ENCODE results near the gene EMP3. TPM values are rescaled to one million over a fixed set of nuclear protein-coding genes. Genes with fewer than 3 reads are reported as not detected.

The EMP3 gene
- total and polyA plus RNA-seq, 3 donors from 2014 or later = 28.6 to 88.3 (median 31.3) TPM

- Histone ChIP-seq H3K36me3 (ENCODE audit: low read depth, missing control alignments) (no peaks in the 10 kb centered on the region), H3K27me3 (no peaks in the 10 kb centered on the region), H3K4me1 (peaks cover 20% of the 10 kb centered on the region), H3K27ac (peak overlapping the region; percentile 96 to 98), H3K9me3 (no peaks in the 10 kb centered on the region), H3K4me3 (no peak overlapping the region)
- TF ChIP-seq CTCF (IDR thresholded peaks at IDR 0.05) = peak; percentile 31 to 61 (median 60)
- TF ChIP-seq POLR2A (IDR thresholded peaks at IDR 0.05) = no peak
- intact Hi-C loops (cut with DNase I; ENCODE audit: low total_unique reads) = no loop called here
- 48 to 56% methylated on average over 15 to 16 of the region's 16 CpGs for WGBS, 2 donors
- peak; percentile 90 for DNase-seq
Observed at GRCh38 chr19:48319647-48320541, 5.5 kb upstream of the EMP3 start.

DNA sequence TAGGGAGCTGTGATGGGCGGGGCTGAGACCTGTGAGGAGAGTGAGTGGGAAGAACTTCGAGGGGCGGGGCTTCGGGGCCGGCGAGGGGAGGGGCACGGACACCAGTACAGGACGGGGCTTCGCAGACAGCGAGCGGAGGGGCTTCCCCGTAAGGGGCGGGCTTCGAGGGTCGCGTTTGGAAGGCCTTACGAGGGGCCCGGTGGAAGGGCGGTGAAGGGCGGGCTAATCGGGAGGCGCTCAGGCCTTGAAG, 4.1 kb upstream of the EMP3 start:
- Histone ChIP-seq H3K4me1 (peaks cover 22% of the 10 kb centered on the region), H3K9me3 (no peaks in the 10 kb centered on the region), H3K27ac (peak overlapping the region; percentile 96 to 98), H3K4me3 (peak overlapping the region; percentile 62 to 75), H3K27me3 (no peaks in the 10 kb centered on the region), H3K36me3 (ENCODE audit: low read depth, missing control alignments) (no peaks in the 10 kb centered on the region)
- 2% methylated on average over 17 to 22 of the region's 22 CpGs for WGBS, 2 donors
- peak; percentile 99 for DNase-seq
- intact Hi-C loops (cut with DNase I; ENCODE audit: low total_unique reads) = no loop called here
- TF ChIP-seq POLR2A (IDR thresholded peaks at IDR 0.05) (peak; percentile 52), CTCF (IDR thresholded peaks at IDR 0.05) (no peak)

GRCh38 chr19:48321622-48322591, 3.4 kb upstream of the EMP3 start:
- Histone ChIP-seq H3K36me3 (ENCODE audit: low read depth, missing control alignments) (no peaks in the 10 kb centered on the region), H3K4me3 (peak overlapping the region; percentile 62 to 75), H3K9me3 (no peaks in the 10 kb centered on the region), H3K27me3 (no peaks in the 10 kb centered on the region), H3K27ac (peak overlapping the region; percentile 96 to 98), H3K4me1 (peaks cover 22% of the 10 kb centered on the region)
- TF ChIP-seq POLR2A (IDR thresholded peaks at IDR 0.05) (peak; percentile 62), CTCF (IDR thresholded peaks at IDR 0.05) (peak in 1 of 3 experiments; percentile 24)
- peak; percentile 98 for DNase-seq
- intact Hi-C loops (cut with DNase I; ENCODE audit: low total_unique reads) = no loop called here
- 2% methylated on average over 16 to 56 of the region's 63 CpGs for WGBS, 2 donors

DNA sequence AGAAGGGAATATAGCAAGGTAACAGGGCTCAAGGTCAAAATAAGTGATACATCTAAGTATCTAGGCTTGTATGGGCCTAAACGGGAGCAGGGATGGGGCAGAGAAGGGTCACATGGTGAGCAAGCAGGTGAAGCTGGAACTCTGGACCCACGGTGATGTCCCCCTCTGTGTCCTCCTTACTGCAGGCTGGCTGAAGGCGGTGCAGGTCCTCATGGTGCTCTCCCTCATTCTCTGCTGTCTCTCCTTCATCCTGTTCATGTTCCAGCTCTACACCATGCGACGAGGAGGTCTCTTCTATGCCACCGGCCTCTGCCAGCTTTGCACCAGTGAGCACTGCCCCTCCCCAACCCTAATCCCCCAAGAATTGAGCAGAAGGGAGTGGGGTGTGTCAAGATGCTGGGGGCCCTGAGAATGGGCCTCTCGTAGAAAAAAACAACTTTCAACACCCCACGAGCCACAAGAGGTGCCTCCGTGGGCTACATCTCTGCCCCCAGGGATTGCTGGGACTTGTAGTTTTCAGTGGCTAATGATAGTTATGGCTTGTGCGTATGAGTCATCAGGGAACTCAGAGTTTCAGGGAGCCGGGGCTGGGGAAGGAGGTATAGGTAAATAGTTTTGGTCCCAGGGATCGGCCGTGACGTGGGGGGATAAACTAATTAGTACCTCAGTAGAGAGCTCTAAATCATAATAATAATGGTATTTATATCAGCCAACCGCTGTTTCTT, 4.0 kb downstream of the EMP3 start:
- no peak for DNase-seq
- Histone ChIP-seq H3K36me3 (ENCODE audit: low read depth, missing control alignments) (no peaks in the 10 kb centered on the region), H3K4me3 (peak overlapping the region in 1 of 2 donors; percentile 61), H3K27ac (no peak overlapping the region), H3K9me3 (no peaks in the 10 kb centered on the region), H3K27me3 (no peaks in the 10 kb centered on the region), H3K4me1 (peaks cover 15% of the 10 kb centered on the region)
- 63 to 69% methylated on average over 15 of the region's 15 CpGs for WGBS, 2 donors
- intact Hi-C loops (cut with DNase I; ENCODE audit: low total_unique reads) = no loop called here
- TF ChIP-seq POLR2A (IDR thresholded peaks at IDR 0.05) = no peak
- no peak for TF ChIP-seq CTCF (IDR thresholded peaks at IDR 0.05)

All from testis (tissue), 3 donors.